GM23338 (cell line): Measurements from ENCODE around the gene MFSD6. TPM values are rescaled to one million over a fixed set of nuclear protein-coding genes. Genes with fewer than 3 reads are reported as not detected.

Experiments
- ATAC-seq: fragments of 200-7000 bp; cut with Tn5 transposase; 3 replicates; pipeline ENCODE4 v1.9.1; 2020
- DNase-seq: peaks from one replicate; pipeline ENCODE4 v3.0.0-alpha.2; 2015; ENCODE audit warnings: low spot score
- H2AFZ ChIP-seq: fragments of 200-600 bp; sonication (generic); 2 replicates; pipeline ENCODE4 v1.8.0; 2016; ENCODE audit warnings: antibody characterized with exemption, mild to moderate bottlenecking, moderate library complexity
- H3F3A ChIP-seq: fragments of 200-600 bp; sonication (generic); replicated peaks from 2 replicates; pipeline ENCODE4 v1.8.0; 2017; ENCODE audit warnings: antibody characterized with exemption, mixed run types, low read depth
- H3K27ac ChIP-seq: fragments of 200-600 bp; sonication (generic); 2 replicates; pipeline ENCODE4 v1.6.1; 2016; ENCODE audit warnings: low read depth
- H3K27me3 ChIP-seq: fragments of 200-600 bp; sonication (generic); 2 replicates; pipeline ENCODE4 v1.8.0; 2016; ENCODE audit warnings: mild to moderate bottlenecking, mixed run types, moderate library complexity; ENCODE audit not compliant: insufficient read depth
- H3K36me3 ChIP-seq: fragments of 200-600 bp; sonication (generic); 2 replicates; pipeline ENCODE4 v1.8.0; 2016; ENCODE audit warnings: mild to moderate bottlenecking; ENCODE audit not compliant: insufficient read depth
- H3K4me1 ChIP-seq: fragments of 200-600 bp; sonication (generic); 2 replicates; pipeline ENCODE4 v1.8.0; 2016; ENCODE audit warnings: mild to moderate bottlenecking, moderate library complexity; ENCODE audit not compliant: insufficient read depth
- H3K4me2 ChIP-seq: fragments of 200-600 bp; sonication (generic); 2 replicates; pipeline ENCODE4 v1.7.1; 2017; ENCODE audit warnings: mixed run types
- H3K4me3 ChIP-seq: fragments of 200-600 bp; sonication (generic); 2 replicates; pipeline ENCODE4 v1.6.1; 2016; ENCODE audit warnings: mixed run types
- H3K79me2 ChIP-seq: fragments of 200-600 bp; sonication (generic); replicated peaks from 2 replicates; pipeline ENCODE4 v1.8.0; 2017; ENCODE audit warnings: mild to moderate bottlenecking; ENCODE audit not compliant: insufficient read depth
- H3K9me2 ChIP-seq: fragments of 200-600 bp; sonication (generic); 2 replicates; pipeline ENCODE4 v1.8.0; 2017; ENCODE audit not compliant: insufficient read depth
- H4K20me1 ChIP-seq: fragments of 200-600 bp; sonication (generic); replicated peaks from 2 replicates; pipeline ENCODE4 v1.8.0; 2017; ENCODE audit warnings: mild to moderate bottlenecking; ENCODE audit not compliant: insufficient read depth
- H3K27ac Mint-ChIP-seq: 2 replicates; pipeline ENCODE4 v1.8.0; 2020; ENCODE audit warnings: inconsistent platforms, mild to moderate bottlenecking, moderate library complexity, mixed read lengths
- H3K27me3 Mint-ChIP-seq: 3 replicates; pipeline ENCODE4 v1.8.0; 2022; ENCODE audit warnings: low read depth, mild to moderate bottlenecking, moderate library complexity, mixed read lengths, inconsistent platforms; ENCODE audit not compliant: insufficient read depth, poor library complexity
- H3K36me3 Mint-ChIP-seq: 3 replicates; pipeline ENCODE4 v1.8.0; 2021; ENCODE audit warnings: low read depth, mild to moderate bottlenecking, inconsistent platforms, moderate library complexity, mixed read lengths
- H3K4me1 Mint-ChIP-seq: 3 replicates; pipeline ENCODE4 v1.8.0; 2020; ENCODE audit warnings: mild to moderate bottlenecking, inconsistent platforms, mixed read lengths
- H3K4me3 Mint-ChIP-seq: 3 replicates; pipeline ENCODE4 v1.8.0; 2021; ENCODE audit warnings: moderate library complexity, mild to moderate bottlenecking, inconsistent platforms, mixed read lengths
- H3K9me3 Mint-ChIP-seq: 3 replicates; pipeline ENCODE4 v1.8.0; 2020; ENCODE audit warnings: moderate library complexity, mild to moderate bottlenecking, inconsistent platforms, mixed read lengths
- CREB1 ChIP-seq: fragments of 250-450 bp; sonication (Bioruptor Pico); IDR thresholded peaks from 2 replicates; pipeline ENCODE4 v1.5.0; 2020; ENCODE audit warnings: low read depth, mild to moderate bottlenecking, moderate library complexity
- EZH2phosphoT487 ChIP-seq: fragments of 200-600 bp; sonication (generic); IDR thresholded peaks from one replicate; pipeline ENCODE4 v1.8.1; 2018; ENCODE audit warnings: antibody characterized with exemption; ENCODE audit not compliant: unreplicated experiment
- JUNB ChIP-seq: IDR thresholded peaks from one replicate; pipeline ENCODE4 v1.6.1; 2016; ENCODE audit warnings: antibody characterized with exemption; ENCODE audit not compliant: unreplicated experiment
- NANOG ChIP-seq: IDR thresholded peaks from 2 replicates; pipeline ENCODE4 v1.6.1; 2016; ENCODE audit warnings: antibody characterized with exemption, borderline replicate concordance
- POLR2AphosphoS5 ChIP-seq: IDR thresholded peaks from 2 replicates; pipeline ENCODE4 v1.6.1; 2016; ENCODE audit warnings: antibody characterized with exemption, low read depth
- STAT1 ChIP-seq: IDR thresholded peaks from one replicate; pipeline ENCODE4 v1.6.1; 2016; ENCODE audit warnings: antibody characterized with exemption; ENCODE audit not compliant: unreplicated experiment
- ZNF114 ChIP-seq: fragments of 250-450 bp; sonication (Bioruptor Pico); IDR thresholded peaks from 2 replicates; pipeline ENCODE4 v1.5.0; 2020; ENCODE audit warnings: mild to moderate bottlenecking, moderate library complexity
- ZNF331 ChIP-seq: fragments of 250-450 bp; sonication (Bioruptor Pico); IDR thresholded peaks from 2 replicates; pipeline ENCODE4 v1.5.0; 2020; ENCODE audit warnings: low read depth, mild to moderate bottlenecking, moderate library complexity
- polyA plus RNA-seq: library from polyadenylated mRNA; unstranded; fragments of >200 nt; fragmentation: Nextera tagmentation; extraction: Ambion mirVana; gene quantifications from 2 replicates; pipeline ENCODE4 v1.2.1, GENCODE V29; 2016
- total RNA-seq: library from RNA; depleted of rRNA; stranded (reverse); fragments of >200 nt; shearing (Covaris generic); gene quantifications from 2 replicates; pipeline ENCODE4 v1.2.3, GENCODE V29; 2014
- TF ChIP-seq, protein P1 (sequence below): IDR thresholded peaks from one replicate; pipeline ENCODE4 v1.6.1; 2018; ENCODE audit warnings: antibody characterized with exemption; ENCODE audit not compliant: unreplicated experiment
- TF ChIP-seq, protein P2 (sequence below): fragments of 250-450 bp; sonication (Bioruptor Pico); IDR thresholded peaks from 2 replicates; pipeline ENCODE4 v1.5.0; 2020; ENCODE audit warnings: mild to moderate bottlenecking, moderate library complexity
- TF ChIP-seq, protein P3 (sequence below), 2 experiments: fragments of 200-600 bp in 1 of 2; sonication (generic) in 1 of 2; conservative IDR thresholded peaks; 2 replicates each; pipeline versions ENCODE4 v1.5.1 to v1.6.1; 2016 to 2017; ENCODE audit warnings: antibody characterized with exemption in 2 of 2, low read depth in 2 of 2, mild to moderate bottlenecking in 2 of 2, moderate library complexity in 1 of 2
- TF ChIP-seq, protein P4 (sequence below): IDR thresholded peaks from 2 replicates; pipeline ENCODE4 v1.6.1; 2016; ENCODE audit warnings: antibody characterized with exemption

Gene MFSD6
- total and polyA plus RNA-seq, 2 experiments from 2014 or later, result 2.3 to 9.6 TPM

DNA sequence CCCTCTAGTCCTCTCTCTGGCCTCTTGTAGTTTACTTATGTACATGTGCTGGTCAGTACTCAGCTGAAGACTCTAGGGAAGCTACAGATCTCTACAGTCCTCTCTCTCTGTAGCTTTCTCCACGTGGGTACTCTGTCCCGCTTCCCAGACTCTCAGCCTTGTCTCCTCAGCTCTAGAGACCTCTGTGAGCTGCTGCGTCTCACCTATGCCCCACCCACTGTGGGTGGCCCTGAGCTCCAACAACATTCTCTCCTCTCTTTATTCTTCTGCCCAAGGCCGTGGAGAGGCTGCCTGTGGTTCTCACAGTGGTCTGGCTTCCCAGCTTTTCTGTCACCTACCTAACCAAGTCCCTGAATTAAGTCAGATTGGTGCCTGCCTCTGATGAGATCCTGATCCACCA is 33.4 kb downstream of the MFSD6 start:
- no peak overlapping the region for H3K27ac Mint-ChIP-seq

More for the DNA sequence above, 33.4 kb downstream of the MFSD6 start:
- no peaks in the 10 kb centered on the region for H3K36me3 ChIP-seq
- no peak overlapping the region for H3K4me2 ChIP-seq
- H3K4me3 ChIP-seq, result no peak overlapping the region
- DNase-seq, result no peak
- H4K20me1 ChIP-seq, result no peaks in the 10 kb centered on the region
- H3K9me3 Mint-ChIP-seq, result no peaks in the 10 kb centered on the region
- TF ChIP-seq ZNF331 (CRISPR knock-in tag), result no peak
- TF ChIP-seq POLR2AphosphoS5, result no peak
- no peak for TF ChIP-seq NANOG
- TF ChIP-seq, protein P1, sequence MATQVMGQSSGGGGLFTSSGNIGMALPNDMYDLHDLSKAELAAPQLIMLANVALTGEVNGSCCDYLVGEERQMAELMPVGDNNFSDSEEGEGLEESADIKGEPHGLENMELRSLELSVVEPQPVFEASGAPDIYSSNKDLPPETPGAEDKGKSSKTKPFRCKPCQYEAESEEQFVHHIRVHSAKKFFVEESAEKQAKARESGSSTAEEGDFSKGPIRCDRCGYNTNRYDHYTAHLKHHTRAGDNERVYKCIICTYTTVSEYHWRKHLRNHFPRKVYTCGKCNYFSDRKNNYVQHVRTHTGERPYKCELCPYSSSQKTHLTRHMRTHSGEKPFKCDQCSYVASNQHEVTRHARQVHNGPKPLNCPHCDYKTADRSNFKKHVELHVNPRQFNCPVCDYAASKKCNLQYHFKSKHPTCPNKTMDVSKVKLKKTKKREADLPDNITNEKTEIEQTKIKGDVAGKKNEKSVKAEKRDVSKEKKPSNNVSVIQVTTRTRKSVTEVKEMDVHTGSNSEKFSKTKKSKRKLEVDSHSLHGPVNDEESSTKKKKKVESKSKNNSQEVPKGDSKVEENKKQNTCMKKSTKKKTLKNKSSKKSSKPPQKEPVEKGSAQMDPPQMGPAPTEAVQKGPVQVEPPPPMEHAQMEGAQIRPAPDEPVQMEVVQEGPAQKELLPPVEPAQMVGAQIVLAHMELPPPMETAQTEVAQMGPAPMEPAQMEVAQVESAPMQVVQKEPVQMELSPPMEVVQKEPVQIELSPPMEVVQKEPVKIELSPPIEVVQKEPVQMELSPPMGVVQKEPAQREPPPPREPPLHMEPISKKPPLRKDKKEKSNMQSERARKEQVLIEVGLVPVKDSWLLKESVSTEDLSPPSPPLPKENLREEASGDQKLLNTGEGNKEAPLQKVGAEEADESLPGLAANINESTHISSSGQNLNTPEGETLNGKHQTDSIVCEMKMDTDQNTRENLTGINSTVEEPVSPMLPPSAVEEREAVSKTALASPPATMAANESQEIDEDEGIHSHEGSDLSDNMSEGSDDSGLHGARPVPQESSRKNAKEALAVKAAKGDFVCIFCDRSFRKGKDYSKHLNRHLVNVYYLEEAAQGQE, result no peak
- TF ChIP-seq STAT1, result no peak
- TF ChIP-seq, protein P2, sequence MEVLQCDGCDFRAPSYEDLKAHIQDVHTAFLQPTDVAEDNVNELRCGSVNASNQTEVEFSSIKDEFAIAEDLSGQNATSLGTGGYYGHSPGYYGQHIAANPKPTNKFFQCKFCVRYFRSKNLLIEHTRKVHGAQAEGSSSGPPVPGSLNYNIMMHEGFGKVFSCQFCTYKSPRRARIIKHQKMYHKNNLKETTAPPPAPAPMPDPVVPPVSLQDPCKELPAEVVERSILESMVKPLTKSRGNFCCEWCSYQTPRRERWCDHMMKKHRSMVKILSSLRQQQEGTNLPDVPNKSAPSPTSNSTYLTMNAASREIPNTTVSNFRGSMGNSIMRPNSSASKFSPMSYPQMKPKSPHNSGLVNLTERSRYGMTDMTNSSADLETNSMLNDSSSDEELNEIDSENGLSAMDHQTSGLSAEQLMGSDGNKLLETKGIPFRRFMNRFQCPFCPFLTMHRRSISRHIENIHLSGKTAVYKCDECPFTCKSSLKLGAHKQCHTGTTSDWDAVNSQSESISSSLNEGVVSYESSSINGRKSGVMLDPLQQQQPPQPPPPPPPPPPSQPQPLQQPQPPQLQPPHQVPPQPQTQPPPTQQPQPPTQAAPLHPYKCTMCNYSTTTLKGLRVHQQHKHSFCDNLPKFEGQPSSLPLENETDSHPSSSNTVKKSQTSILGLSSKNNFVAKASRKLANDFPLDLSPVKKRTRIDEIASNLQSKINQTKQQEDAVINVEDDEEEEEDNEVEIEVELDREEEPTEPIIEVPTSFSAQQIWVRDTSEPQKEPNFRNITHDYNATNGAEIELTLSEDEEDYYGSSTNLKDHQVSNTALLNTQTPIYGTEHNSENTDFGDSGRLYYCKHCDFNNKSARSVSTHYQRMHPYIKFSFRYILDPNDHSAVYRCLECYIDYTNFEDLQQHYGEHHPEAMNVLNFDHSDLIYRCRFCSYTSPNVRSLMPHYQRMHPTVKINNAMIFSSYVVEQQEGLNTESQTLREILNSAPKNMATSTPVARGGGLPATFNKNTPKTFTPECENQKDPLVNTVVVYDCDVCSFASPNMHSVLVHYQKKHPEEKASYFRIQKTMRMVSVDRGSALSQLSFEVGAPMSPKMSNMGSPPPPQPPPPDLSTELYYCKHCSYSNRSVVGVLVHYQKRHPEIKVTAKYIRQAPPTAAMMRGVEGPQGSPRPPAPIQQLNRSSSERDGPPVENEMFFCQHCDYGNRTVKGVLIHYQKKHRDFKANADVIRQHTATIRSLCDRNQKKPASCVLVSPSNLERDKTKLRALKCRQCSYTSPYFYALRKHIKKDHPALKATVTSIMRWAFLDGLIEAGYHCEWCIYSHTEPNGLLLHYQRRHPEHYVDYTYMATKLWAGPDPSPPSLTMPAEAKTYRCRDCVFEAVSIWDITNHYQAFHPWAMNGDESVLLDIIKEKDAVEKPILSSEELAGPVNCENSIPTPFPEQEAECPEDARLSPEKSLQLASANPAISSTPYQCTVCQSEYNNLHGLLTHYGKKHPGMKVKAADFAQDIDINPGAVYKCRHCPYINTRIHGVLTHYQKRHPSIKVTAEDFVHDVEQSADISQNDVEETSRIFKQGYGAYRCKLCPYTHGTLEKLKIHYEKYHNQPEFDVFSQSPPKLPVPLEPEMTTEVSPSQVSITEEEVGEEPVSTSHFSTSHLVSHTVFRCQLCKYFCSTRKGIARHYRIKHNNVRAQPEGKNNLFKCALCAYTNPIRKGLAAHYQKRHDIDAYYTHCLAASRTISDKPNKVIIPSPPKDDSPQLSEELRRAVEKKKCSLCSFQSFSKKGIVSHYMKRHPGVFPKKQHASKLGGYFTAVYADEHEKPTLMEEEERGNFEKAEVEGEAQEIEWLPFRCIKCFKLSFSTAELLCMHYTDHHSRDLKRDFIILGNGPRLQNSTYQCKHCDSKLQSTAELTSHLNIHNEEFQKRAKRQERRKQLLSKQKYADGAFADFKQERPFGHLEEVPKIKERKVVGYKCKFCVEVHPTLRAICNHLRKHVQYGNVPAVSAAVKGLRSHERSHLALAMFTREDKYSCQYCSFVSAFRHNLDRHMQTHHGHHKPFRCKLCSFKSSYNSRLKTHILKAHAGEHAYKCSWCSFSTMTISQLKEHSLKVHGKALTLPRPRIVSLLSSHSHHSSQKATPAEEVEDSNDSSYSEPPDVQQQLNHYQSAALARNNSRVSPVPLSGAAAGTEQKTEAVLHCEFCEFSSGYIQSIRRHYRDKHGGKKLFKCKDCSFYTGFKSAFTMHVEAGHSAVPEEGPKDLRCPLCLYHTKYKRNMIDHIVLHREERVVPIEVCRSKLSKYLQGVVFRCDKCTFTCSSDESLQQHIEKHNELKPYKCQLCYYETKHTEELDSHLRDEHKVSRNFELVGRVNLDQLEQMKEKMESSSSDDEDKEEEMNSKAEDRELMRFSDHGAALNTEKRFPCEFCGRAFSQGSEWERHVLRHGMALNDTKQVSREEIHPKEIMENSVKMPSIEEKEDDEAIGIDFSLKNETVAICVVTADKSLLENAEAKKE (CRISPR knock-in tag), result no peak
- TF ChIP-seq JUNB, result no peak
- TF ChIP-seq ZNF114 (CRISPR knock-in tag), result no peak
- TF ChIP-seq, protein P3, sequence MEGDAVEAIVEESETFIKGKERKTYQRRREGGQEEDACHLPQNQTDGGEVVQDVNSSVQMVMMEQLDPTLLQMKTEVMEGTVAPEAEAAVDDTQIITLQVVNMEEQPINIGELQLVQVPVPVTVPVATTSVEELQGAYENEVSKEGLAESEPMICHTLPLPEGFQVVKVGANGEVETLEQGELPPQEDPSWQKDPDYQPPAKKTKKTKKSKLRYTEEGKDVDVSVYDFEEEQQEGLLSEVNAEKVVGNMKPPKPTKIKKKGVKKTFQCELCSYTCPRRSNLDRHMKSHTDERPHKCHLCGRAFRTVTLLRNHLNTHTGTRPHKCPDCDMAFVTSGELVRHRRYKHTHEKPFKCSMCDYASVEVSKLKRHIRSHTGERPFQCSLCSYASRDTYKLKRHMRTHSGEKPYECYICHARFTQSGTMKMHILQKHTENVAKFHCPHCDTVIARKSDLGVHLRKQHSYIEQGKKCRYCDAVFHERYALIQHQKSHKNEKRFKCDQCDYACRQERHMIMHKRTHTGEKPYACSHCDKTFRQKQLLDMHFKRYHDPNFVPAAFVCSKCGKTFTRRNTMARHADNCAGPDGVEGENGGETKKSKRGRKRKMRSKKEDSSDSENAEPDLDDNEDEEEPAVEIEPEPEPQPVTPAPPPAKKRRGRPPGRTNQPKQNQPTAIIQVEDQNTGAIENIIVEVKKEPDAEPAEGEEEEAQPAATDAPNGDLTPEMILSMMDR (conservative IDR thresholded peaks at IDR 0.05; ENCODE audit: low read depth in 2 of 2), result no peak
- TF ChIP-seq, protein P4, sequence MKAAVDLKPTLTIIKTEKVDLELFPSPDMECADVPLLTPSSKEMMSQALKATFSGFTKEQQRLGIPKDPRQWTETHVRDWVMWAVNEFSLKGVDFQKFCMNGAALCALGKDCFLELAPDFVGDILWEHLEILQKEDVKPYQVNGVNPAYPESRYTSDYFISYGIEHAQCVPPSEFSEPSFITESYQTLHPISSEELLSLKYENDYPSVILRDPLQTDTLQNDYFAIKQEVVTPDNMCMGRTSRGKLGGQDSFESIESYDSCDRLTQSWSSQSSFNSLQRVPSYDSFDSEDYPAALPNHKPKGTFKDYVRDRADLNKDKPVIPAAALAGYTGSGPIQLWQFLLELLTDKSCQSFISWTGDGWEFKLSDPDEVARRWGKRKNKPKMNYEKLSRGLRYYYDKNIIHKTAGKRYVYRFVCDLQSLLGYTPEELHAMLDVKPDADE, result no peak
- no peak for TF ChIP-seq EZH2phosphoT487
- no peak for TF ChIP-seq CREB1
- H3K27me3 Mint-ChIP-seq, result no peaks in the 10 kb centered on the region
- H3K4me3 Mint-ChIP-seq, result no peak overlapping the region
- H3K79me2 ChIP-seq, result no peaks in the 10 kb centered on the region
- H3K4me1 ChIP-seq, result no peaks in the 10 kb centered on the region
- no peaks in the 10 kb centered on the region for H3F3A ChIP-seq
- peak; percentile 72 for ATAC-seq
- peaks cover 4% of the 10 kb centered on the region for H3K4me1 Mint-ChIP-seq
- H3K36me3 Mint-ChIP-seq, result no peaks in the 10 kb centered on the region
- no peaks in the 10 kb centered on the region for H3K27me3 ChIP-seq
- H3K27ac ChIP-seq, result no peak overlapping the region
- H2AFZ ChIP-seq, result no peak overlapping the region
- H3K9me2 ChIP-seq, result peaks cover 5% of the 10 kb centered on the region; the same call in 1 of the 2 replicates
